NOMO-1 treated with DMSO at 0.1 percent for 48 hours (cell line): ENCODE measurements around the gene EBNA1BP2.
"Not testable (repeated sequence)": the region's sequence is repeated elsewhere in the genome, so short reads cannot be mapped to it uniquely, and the experiment has no call there.

Source experiments
- DNase-seq: peaks from one replicate; lab custom pipeline; 2025; ENCODE audit not compliant: unreplicated experiment; lab: John Stamatoyannopoulos, UW

The EBNA1BP2 gene

GRCh38 chr1:43171876-43172526 is at the start of gene EBNA1BP2, which contains the start of gene CFAP57:
TSS of gene EBNA1BP2 (minus strand) at chr1:43172290. CDS start at chr1:43172118, 172 bp downstream.
TSS of gene CFAP57 (plus strand) at chr1:43172330. CDS start at chr1:43172754, 424 bp downstream.
- peak; percentile 88 for DNase-seq

- DNase-seq = no peak
Measured at GRCh38 chr1:43221797-43222196, 49.7 kb upstream of the EBNA1BP2 start.

DNA sequence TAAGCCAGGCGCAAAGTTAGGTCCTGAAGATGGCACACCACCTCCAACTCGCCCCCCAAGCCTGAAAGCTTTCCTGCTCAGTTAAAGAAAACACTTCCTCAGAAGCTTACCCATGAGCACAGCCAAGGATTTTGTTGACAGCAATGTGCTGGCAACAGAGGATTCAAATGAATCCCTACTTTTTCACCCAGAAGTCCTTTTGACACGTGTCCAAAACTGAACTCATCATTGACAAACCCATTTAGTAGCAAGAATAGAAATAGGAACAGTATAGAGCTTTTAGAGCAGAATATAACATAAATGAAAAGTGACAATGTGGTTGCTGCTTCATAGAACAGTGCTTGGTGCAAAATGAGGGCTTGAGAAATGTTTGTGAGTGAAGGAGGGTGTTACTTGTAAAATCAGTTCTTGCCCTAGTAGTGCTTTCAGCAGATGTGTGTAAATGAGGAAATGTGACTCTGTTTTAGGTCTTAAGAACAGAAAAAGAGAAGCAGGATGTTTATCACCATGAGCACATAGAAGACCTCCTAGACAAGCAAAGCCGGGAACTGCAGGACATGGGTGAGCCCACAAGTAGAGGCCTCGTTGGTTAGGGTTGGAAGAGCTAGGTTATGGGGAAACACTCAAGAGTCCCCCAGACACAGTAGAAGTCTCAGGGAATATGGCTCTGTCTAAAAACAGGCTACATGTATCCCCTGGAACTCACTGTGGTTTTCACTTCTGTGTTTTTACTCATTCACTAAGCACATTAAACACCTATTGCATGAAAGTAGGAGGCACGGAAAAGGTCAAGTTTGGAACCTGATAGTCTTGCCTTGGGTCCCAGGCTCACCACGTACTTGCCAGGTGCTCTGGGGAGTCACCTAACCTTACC is 49.1 kb upstream of the EBNA1BP2 start:
- DNase-seq = peak; percentile 86

DNA sequence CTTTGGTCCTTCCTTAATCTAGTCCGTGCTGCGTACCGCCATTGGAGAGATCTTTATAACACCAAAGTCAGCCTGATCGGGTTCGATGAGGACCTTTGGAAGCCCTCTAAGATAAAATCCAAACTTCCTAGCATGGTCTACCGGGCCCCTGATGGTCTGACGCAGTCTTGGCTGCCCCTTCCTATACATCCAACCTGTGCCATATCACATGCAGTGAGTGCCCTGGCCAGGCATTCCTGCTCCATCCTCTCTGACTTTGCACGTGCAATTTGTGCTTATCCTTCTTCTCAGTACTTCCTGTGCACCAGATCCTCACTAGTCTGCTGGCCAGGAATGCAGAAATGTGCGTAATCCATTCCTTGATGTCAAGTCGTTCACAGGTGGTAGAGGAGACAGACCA is 45.7 kb upstream of the EBNA1BP2 start:
- DNase-seq = no peak

- DNase-seq = no peak
Measured at GRCh38 chr1:43214501-43215444, 42.7 kb upstream of the EBNA1BP2 start.

DNA sequence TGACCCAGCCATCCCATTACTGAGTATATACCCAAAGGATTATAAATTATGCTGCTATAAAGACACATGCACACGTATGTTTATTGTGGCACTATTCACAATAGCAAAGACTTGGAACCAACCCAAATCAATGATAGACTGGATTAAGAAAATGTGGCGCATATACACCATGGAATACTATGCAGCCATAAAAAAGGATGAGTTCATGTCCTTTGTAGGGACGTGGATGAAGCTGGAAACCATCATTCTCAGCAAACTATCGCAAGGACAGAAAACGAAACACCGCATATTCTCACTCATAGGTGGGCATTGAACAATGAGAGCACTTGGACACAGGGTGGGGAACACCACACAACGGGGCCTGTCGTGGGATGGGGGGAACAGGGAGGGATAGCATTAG is 36.2 kb upstream of the EBNA1BP2 start:
- not testable (repeated sequence) for DNase-seq

DNA sequence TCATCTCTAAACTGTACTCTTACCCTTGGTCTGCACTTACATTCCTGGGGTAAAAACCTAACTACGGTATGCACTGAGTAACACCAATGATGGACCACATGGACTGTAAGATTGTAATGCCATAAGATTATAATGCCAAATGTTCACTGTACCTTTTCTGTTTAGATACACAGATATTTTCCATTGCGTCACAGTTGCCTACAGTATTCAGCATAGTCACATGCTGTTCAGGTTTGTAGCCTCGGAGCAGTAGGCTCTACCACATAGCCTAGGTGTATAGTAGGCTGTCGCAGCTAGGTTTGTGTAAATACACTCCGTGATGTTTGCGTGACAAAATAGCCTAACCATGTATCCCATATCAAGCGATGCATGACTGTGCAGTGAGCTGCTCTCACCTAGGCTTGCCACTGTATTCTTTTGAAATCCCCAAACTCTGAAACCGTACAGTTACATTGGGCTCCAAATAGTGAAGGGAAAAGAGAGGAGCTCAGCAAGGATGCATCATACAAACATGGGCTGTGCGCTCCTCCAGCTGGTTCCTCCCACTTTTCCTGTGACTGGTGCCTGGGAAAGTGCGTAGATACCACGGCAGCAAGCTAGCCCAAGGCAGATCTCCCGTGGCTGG is 35.3 kb upstream of the EBNA1BP2 start:
- no peak for DNase-seq

- no peak for DNase-seq
Measured at GRCh38 chr1:43206600-43207228, 34.6 kb upstream of the EBNA1BP2 start.

GRCh38 chr1:43205671-43206070 is 33.6 kb upstream of the EBNA1BP2 start:
- no peak for DNase-seq

DNA sequence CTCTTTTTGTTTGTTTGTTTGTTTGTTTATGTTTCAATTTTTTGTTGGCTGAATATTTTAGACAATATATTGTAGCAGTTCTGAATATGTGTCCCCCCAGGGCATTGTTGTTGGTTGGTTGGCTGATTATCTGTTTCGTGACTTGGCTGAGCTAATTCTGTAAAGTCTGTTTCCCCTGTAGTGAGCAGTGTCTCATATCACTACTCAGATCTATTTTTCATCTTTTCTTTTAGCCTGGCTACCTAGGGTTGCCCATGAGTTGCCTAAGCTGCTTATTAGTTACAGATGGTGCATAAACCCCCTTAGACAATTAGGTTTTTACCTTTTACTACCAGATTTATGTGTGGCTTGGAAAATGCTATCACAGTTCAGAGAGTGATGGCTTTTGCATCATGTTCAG is 32.3 kb upstream of the EBNA1BP2 start:
- DNase-seq = no peak

DNA sequence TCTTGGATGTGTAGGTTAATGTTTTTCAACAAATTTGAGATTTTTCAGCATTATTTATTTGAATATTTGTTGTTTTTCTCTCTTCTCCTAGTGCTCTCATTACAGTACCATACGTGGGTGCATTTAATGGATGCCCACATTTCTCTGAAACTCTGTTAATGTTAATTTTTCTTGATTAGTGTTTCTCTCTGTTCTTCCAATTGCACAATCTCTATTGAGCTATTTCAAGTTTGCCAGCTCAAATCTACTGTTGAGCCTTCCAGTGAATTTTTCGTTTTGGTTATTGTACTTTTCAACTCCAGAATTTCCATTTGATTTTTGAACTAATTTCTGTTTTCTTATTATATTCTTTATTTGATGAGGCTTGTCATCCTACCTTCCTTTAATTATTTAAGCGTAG is 31.8 kb upstream of the EBNA1BP2 start:
- DNase-seq = no peak

GRCh38 chr1:43199093-43199726 is 27.1 kb upstream of the EBNA1BP2 start:
- no peak for DNase-seq

DNA sequence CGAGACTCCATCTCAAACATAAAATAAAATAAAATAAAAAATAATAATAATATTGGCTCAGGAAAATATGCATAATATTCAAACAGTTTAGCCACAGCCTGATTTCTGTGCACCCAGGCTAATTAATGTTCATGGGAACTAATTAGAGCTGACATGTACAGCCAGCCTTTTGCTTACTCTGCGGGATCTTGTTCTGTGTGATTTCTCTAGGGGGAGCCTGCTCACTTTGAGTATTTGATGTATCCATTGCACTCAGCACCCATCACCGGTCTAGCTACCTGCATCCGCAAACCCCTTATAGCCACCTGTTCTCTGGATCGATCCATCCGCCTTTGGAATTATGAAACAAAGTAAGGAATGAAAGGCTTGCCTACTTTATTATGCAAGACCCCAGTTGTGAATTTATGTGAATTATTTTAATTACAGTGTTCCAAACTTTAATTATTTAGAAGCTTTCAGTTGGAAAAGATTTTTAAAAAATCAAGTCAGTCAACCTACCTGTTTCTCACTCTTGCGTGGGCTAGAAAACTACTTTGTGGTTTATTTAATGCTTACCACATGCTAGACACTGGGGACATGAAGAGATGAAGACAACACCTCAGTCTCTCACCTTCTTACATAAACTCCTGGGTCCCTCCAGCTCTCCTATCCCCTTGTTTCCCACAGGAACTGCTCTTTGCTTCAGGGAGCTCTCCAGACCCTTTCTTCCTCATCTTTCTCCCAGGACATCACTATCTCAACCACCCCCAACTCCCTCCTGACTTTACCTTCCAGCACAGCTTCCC is 25.4 kb upstream of the EBNA1BP2 start:
- no peak for DNase-seq

- no peak for DNase-seq
Measured at GRCh38 chr1:43194509-43194908, 22.4 kb upstream of the EBNA1BP2 start.

DNA sequence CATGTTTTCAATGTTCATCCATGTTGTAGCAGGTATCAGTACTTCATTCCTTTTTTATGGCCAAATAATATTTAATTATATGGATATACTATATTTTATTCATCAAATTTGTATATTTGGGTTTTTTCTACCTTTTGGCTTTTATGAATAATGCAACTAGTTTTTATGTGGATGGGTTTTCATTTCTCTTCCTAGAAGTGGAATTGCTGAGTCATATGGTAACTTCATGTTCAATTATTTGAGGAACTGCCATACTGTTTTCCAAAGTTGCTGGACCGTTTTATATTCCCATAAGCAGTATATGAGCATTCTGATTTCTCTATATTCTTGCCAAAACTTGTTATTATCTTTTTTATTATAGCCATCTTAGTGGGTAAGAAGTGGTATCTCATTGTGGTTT is 16.0 kb upstream of the EBNA1BP2 start:
- no peak for DNase-seq

GRCh38 chr1:43184995-43185394 is 12.9 kb upstream of the EBNA1BP2 start:
- DNase-seq = no peak

DNA sequence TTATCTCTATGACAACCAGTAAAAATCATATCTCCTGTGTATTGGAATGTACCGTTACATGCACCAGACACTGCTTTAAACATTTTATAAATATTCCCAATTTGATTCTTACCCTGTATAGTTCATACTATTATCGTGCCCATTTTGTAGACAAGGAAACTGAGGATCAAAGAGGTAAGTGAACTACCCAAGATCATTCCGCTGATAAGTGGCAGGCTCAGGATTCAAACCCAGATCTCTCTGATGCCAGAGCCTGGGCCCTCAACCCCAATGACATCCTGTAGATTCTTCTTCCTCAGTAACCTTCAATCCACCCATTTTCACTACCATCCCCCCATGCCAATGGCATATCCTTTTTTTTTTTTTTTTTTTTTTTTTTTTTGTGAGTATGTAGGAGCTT is 12.3 kb upstream of the EBNA1BP2 start:
- no peak for DNase-seq

GRCh38 chr1:43177691-43178090 is 5.6 kb upstream of the EBNA1BP2 start:
- DNase-seq = no peak

GRCh38 chr1:43174873-43175272 is 2.8 kb upstream of the EBNA1BP2 start:
- DNase-seq = no peak
